Cardiac muscle cell (in vitro differentiated cells and primary cell): Measurements from ENCODE around the gene TSSC4. TPM values are rescaled to one million over a fixed set of nuclear protein-coding genes. Genes with fewer than 3 reads are reported as not detected.
"Not testable (repeated sequence)": the region's sequence is repeated elsewhere in the genome, so short reads cannot be mapped to it uniquely, and the experiment has no call there.

Experiments used
- DNase-seq, 2 donors: peaks; one replicate each; pipeline versions ENCODE4 v3.0.0 to v3.0.0-alpha.2; 2010 to 2017; ENCODE audit warnings: low read depth in 1 of 2, low spot score in 1 of 2
- H3K27ac ChIP-seq: fragments of 200-600 bp; sonication (generic); 2 replicates; pipeline ENCODE4 v1.5.1; 2016
- H3K27me3 ChIP-seq: fragments of 200-600 bp; sonication (generic); 2 replicates; pipeline ENCODE4 v1.6.0; 2016; ENCODE audit warnings: control low read depth
- H3K36me3 ChIP-seq: fragments of 200-600 bp; sonication (generic); 2 replicates; pipeline ENCODE4 v1.5.1; 2016; ENCODE audit warnings: control low read depth
- H3K4me1 ChIP-seq: fragments of 200-600 bp; sonication (generic); 2 replicates; pipeline ENCODE4 v1.8.1; 2017; ENCODE audit warnings: low read depth, mild to moderate bottlenecking, mixed run types
- H3K4me3 ChIP-seq: fragments of 200-600 bp; sonication (generic); 2 replicates; pipeline ENCODE4 v1.5.1; 2016; ENCODE audit warnings: mild to moderate bottlenecking
- H3K9me3 ChIP-seq: fragments of 200-600 bp; sonication (generic); 2 replicates; pipeline ENCODE4 v1.5.1; 2017; ENCODE audit warnings: low read depth, mild to moderate bottlenecking, control low read depth
- CTCF ChIP-seq: IDR thresholded peaks from 2 replicates; pipeline ENCODE4 v1.5.1; 2012; ENCODE audit warnings: low read depth, mild to moderate bottlenecking, low read length
- polyA plus RNA-seq: library from polyadenylated mRNA; unstranded; fragments of >200 nt; fragmentation: Nextera tagmentation; extraction: Ambion mirVana; gene quantifications from 2 replicates; pipeline ENCODE4 v1.2.1, GENCODE V29; 2016
- total RNA-seq: library from RNA; depleted of rRNA; stranded (reverse); fragments of >200 nt; gene quantifications from 2 replicates; pipeline ENCODE4 v1.2.3, GENCODE V29; 2016

Gene TSSC4
- total and polyA plus RNA-seq, 2 experiments from 2014 or later: 61.4 to 94.8 TPM

- TF ChIP-seq CTCF: no peak
- no peaks in the 10 kb centered on the region for H3K27me3 ChIP-seq
- no peak overlapping the region for H3K27ac ChIP-seq
Observed at GRCh38 chr11:2363130-2363529, 37.4 kb upstream of the TSSC4 start.

GRCh38 chr11:2363577-2364370 lies 36.8 kb upstream of the TSSC4 start:
- no peaks in the 10 kb centered on the region for H3K36me3 ChIP-seq
- H3K27ac ChIP-seq: no peak overlapping the region
- TF ChIP-seq CTCF: no peak
- no peaks in the 10 kb centered on the region for H3K4me1 ChIP-seq
- no peaks in the 10 kb centered on the region for H3K9me3 ChIP-seq
- no peak for DNase-seq
- H3K27me3 ChIP-seq: no peaks in the 10 kb centered on the region
- no peak overlapping the region for H3K4me3 ChIP-seq

More at GRCh38 chr11:2363130-2363529, 37.4 kb upstream of the TSSC4 start:
- no peak overlapping the region for H3K4me3 ChIP-seq
- no peaks in the 10 kb centered on the region for H3K9me3 ChIP-seq
- H3K36me3 ChIP-seq: no peaks in the 10 kb centered on the region
- DNase-seq: no peak
- H3K4me1 ChIP-seq: no peaks in the 10 kb centered on the region

- H3K4me3 ChIP-seq: not testable (repeated sequence)
Observed at GRCh38 chr11:2364386-2364785, 36.2 kb upstream of the TSSC4 start.

GRCh38 chr11:2365571-2366210 lies 34.9 kb upstream of the TSSC4 start:
- TF ChIP-seq CTCF: no peak
- Histone ChIP-seq H3K4me3 (no peak overlapping the region), H3K36me3 (no peaks in the 10 kb centered on the region), H3K4me1 (no peaks in the 10 kb centered on the region), H3K9me3 (no peaks in the 10 kb centered on the region), H3K27me3 (no peaks in the 10 kb centered on the region), H3K27ac (no peak overlapping the region)
- no peak for DNase-seq

More at GRCh38 chr11:2364386-2364785, 36.2 kb upstream of the TSSC4 start:
- H3K27me3 ChIP-seq, H3K27ac ChIP-seq, H3K36me3 ChIP-seq, DNase-seq, H3K9me3 ChIP-seq, H3K4me1 ChIP-seq: not testable (repeated sequence)

GRCh38 chr11:2366276-2366675 lies 34.3 kb upstream of the TSSC4 start:
- H3K4me1 ChIP-seq: no peaks in the 10 kb centered on the region
- H3K27me3 ChIP-seq: no peaks in the 10 kb centered on the region
- H3K9me3 ChIP-seq: no peaks in the 10 kb centered on the region
- DNase-seq: peak in 1 of 2 donors; percentile 42
- TF ChIP-seq CTCF: no peak
- H3K36me3 ChIP-seq: no peaks in the 10 kb centered on the region
- no peak overlapping the region for H3K4me3 ChIP-seq
- no peak overlapping the region for H3K27ac ChIP-seq

- Histone ChIP-seq H3K27me3 (no peaks in the 10 kb centered on the region), H3K9me3 (no peaks in the 10 kb centered on the region), H3K4me3 (no peak overlapping the region), H3K27ac (no peak overlapping the region), H3K4me1 (no peaks in the 10 kb centered on the region), H3K36me3 (no peaks in the 10 kb centered on the region)
- no peak for TF ChIP-seq CTCF
- DNase-seq: no peak
Observed at GRCh38 chr11:2366733-2367132, 33.8 kb upstream of the TSSC4 start.
